ENCODE measurements around the gene TCP11L2.
A peak's percentile ranks its signal among the peaks of the same experiment; 100 is the strongest.

TCP11L2 gene
- 155 reads per million, percentile 89 among the genes with 10 or more reads in this experiment for total RNA-seq

DNA sequence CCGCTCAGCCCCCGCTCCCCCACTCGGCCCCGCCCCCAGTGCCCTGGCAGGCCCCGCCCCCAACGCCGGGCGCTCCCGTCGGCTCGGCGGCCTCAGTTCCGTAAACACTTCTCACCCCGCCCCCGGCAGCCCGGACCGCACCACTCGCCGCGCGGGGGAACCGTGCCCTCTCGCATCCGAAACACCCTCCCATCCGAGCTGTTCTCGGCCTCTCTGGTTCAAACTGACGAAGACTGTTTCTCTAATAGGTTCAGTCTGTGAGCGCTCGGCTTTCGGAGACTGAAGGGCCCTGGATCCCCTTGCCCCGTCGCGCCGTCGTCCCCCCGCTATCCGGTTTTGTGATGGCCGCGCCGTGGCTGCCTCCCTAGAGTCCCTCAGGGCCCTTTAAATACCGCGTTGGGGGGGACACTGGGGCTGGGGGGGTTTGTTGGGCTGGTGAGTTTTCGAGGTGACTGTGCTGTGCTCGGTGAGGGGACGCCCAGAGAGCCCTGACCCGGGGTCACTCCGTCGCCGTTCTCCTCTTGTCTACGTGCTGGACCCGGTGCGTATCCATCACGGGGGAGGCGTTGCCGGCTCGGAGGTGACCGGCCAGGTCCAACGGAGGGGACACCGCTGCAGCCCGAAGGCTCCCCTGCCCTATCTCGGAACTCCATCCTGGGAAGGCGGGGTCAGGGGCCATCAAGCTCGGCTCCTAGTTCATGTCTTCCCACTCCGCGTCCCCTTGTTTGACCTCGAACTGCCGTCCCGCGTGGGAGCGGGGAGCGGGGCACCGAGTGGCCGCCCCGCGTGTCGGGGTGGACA, at the start of gene TCP11L2:
TCP11L2 (plus strand) TSS at position 333 of the 801 bp plus-strand sequence. CDS start 8,343 bp downstream, outside the sequence.
- peak; percentile 91 for DNase-seq

DNA sequence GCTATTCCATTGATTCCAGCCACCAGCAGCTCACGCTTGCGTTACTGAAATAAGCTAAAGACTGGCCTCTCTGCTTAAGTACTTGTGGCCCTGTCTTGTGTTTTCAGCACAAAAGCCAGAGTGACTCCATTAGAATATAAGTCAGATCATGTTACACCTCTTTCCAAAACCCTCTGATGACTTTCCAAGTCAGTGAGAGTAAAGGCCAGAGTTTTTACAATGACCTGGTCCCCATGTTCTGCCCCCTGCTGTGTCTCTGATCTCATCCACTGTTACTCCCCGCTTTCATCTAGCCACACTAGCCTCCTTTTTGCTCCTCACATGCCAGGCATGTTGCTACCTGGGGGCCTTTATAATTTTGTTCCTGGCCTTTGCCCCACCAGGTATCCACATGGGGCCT, 47.8 kb upstream of the TCP11L2 start:
- no peak for DNase-seq

DNA sequence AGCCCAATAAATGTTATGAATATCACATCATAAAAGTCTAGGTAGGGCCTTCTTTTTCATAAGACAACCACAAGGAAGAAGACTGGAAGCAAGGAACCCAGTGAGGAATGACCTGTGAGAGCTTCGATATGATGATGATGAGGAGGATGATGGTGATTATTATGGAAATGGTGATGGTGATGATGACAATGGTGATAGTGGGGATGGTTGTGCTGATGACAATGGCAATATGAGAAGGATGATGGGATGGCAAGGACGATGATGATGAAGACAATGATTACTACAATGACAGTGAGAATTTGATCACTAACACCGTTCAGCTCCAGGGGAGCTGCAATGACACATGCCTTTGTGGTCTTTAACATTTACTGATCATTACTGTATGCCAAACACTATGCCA, 47.0 kb upstream of the TCP11L2 start:
- DNase-seq = no peak

DNA sequence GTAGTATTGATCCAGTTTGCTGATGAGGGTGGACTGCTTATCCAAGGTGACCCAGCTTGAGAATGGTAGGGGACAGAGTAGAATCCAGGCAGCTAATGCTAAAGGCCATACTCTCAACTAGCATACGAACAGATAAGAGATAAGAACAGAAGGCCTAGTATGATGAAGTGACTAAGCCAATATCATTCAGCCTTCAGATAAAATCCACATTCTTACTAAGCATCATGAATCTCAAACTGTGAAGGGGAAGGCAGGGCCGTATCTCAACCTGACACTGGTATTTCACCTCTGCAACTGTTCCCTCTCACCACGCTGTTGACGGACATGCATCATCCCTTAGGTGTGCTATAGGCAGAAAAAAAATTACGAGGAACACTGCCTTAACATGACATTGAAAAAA, 46.6 kb upstream of the TCP11L2 start:
- DNase-seq = no peak

DNA sequence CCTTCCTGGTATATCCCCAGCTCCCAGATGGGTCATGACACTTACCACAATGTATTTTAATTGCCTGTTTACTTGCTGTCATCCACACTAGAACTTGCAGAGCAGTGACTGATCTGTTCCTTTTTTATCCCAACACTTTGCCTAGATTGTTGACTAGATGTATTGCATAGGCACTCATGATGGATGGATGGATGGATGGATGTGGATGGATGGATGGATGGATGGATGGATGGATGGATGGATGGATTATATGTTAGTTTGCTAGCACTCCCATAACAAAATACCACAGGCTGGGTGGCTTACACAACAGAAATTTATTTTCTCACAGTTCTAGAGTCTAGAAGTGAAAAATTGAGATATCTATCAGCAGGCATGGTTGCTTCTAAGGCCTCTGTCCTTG, 46.0 kb upstream of the TCP11L2 start:
- no peak for DNase-seq

DNA sequence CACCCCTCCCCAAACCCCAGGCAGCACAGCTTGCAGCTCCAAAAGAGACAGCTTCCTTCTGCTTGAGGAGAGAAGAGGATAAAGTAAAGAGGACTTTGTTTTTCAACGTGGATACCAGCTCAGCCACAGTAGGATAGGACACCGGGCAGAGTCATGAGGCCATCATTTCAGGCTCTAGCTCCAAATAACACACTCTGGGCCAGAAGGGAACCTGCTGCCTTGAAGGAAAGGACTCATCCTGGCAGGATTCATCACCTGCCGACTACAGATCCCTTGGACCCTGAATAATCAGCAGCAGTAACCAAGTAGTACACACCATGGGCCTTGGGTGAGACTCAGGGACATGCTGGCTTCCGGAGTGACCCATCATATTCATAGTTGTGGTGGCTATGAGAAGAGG, 44.3 kb upstream of the TCP11L2 start:
- DNase-seq = no peak

DNA sequence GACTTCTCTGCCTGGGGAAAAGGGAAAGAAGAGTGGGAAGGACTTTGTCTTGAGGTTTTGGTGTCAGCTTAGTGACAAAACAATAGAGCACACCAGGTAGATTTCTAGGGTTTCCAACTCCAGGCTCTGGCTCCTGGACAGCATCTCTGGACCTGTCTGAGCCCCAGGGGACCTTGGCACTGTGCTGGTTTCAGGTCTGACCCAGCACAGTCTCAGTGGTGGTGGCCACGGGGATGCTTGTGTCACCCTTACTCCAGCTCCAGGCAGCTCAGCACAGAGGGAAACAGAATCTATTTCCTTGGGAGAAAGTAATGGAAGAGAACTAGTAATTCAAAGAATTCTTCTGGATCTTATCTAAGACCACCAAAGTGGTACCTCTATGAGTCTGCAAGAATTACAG, 43.6 kb upstream of the TCP11L2 start:
- no peak for DNase-seq

DNA sequence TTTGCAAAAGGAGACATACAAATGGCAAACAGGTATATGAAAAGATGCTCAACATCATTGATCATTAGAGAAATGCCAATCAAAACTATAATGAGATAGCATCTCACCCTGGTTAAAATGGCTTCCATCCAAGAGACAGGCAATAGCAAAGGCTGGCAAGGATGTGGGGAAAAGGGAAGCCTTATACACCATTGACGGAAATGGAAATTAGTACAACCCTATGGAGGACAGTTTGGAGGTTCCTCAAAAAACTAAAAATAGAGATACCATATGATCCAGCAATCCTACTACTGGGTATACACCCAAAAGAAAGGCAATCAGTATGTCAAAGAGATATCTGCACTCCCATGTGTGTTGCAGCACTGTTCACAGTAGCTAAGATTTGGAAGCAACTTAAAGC, 37.4 kb upstream of the TCP11L2 start:
- DNase-seq = no peak

DNA sequence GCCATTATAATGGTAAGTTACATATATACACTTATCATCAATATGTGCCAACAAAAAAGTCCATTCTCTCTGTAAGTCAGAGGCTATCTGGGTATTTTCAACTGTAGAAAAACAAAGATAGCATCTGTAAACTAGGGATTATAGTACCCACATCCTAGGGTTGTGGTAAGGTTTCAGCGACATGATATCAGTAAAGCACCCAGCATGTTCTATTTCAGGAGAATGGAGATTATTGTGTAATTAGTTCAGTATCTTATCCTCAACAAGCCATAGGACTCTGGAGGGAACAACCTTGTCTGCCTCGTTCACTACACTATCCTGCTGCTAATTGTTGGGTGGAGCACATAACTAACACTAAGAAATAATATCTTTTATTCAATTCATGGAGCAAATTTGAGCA, 35.0 kb upstream of the TCP11L2 start:
- no peak for DNase-seq

DNA sequence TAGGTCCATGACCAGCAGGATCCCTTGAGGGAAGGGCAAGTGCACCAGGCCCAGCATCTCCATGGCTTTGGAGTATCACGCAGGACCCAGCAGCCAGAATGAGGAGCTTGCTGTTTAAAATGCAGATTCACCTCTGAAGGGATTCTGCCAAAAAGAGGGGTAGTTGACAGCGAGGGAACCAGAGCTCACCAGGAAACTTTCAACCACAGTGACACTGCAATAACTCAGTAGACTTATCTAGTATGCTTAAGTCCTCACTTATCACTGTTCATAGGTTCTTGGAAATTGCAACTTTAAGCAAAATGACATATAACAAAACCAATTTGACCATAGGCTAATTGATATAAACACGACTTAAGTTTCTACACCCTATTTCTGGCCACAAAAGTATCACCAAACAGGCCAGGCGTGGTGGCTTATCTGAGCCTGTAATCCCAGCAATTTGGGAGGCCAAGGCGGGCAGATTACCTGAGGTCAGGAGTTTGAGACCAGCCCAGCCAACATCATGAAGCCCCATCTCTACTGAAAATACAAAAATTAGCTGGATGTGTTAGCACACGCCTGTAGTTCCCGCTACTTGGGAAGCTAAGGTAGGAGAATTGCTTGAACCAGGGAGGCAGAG, 33.3 kb upstream of the TCP11L2 start:
- DNase-seq = no peak

DNA sequence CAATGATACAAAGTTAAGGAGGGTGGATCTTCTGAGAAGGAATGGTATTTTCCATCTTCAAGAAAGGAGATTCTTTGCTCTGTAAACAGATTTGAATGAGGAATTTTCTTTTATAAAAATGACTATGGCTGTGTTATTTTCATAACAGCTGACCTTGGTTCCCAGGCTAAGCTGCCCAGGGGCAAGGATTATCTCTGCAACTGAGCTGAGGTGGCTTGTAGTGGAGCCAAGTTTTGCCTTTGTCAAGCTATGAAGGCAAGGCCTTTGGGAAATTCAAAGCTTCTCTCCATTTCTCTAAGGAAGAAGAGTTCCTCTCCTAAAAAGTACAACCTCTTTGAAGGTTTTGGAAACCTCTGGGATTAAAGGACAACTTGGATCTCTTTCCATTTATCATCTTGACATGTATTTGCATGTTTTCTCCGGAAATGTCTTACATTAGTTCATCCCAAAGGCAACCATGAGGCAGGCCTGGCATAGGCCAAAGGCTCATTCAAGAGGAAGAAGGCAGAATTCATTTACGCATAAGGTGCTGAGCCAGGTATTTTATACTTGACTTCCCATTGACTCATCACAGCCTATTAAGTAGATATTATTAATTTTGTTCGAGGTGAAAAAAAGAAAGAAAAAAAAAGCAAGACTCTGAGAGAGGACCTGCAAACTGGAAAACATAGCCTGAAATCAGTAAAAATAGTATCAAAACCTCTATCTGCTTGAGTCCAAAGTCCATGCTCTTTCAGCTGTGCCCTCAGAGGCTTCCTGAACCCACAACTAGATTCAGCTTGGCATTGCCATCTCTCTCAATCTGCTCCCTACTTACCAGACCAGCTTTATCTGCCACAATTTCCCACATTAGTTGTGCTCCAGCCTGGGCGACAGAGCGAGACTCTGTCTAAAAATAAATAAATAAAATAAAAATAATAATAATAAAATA, 30.7 kb upstream of the TCP11L2 start:
- no peak for DNase-seq

DNA sequence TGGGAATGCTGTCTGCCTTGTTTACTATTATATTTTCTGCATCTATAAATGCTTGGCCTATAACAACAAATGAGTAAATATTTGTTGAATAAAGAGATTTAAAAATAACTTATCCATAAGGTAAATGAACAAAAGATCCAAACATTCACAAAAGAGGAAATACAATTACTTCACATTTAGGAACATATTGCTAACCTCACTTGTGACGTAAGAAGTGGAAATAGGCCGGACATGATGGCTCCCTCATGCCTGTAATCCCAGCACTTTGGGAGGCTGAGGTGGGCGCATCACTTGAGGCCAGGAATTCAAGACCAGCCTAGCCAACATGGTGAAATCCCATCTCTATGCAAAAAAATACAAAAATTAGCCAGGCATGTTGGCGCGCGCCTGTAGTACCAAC, 29.0 kb upstream of the TCP11L2 start:
- DNase-seq = no peak

DNA sequence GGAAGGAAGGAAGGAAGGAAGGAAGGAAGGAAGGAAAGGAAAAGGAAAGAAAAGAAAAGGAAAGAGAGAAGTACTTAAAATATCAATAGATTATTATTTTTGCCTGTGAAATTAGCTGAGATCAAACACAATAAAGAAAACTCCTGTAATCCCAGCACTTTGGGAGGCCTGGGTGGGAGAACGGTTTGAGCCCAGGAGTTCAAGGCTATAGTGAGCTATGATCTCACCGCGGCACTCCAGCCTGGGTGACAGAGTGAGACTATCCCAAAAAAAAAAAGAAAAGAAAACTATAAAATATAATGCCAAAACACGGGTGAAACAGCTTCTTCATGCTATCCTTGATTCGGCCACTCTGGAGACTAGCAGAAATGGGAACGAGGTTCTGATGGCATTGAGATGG, 28.5 kb upstream of the TCP11L2 start:
- DNase-seq = no peak

DNA sequence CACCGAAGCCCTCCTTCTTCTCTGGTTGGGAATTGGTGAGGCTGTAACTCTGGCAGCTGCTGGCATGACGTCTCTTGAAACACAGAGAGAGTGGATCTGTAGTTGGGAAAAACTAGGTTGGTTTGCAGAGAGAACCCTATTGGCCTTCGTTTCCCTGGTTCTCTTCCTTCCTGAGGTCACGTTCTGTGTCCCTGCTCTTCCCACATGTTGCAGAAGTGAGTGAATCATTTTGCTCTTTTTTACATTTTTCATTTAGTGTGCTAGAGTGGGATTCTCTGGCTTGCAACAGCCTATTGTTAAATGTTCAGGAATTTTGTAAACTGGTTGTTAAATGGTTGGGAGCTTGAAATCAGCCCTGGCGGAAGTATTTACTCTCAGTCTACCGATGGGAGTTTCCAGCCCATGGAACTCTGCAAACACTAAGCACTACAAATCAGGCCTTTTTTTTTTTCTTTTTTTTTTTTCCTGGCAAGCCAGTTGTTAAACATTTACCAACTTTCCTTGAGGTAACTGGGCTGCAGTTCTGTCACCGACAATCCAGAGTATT, 27.9 kb upstream of the TCP11L2 start:
- no peak for DNase-seq

DNA sequence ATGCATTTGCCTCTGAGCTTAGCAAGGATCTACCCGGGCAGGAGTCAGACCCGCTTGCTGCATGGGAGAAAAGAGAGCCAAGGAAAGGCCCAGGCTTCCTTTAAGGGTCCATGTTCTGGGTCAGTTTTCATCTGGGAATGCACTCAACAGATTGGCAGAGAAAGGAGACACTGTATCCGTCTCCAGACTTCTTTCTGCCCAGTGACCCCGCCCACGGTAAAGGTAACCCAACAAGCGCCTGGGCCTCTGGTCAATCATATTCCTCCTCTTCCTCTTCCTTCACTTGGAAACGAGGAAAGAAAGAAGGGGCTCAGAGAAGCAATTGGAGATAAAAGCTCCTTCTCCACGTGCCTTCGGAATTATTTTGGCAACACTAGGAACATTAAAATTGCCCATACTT, 27.1 kb upstream of the TCP11L2 start:
- no peak for DNase-seq

DNA sequence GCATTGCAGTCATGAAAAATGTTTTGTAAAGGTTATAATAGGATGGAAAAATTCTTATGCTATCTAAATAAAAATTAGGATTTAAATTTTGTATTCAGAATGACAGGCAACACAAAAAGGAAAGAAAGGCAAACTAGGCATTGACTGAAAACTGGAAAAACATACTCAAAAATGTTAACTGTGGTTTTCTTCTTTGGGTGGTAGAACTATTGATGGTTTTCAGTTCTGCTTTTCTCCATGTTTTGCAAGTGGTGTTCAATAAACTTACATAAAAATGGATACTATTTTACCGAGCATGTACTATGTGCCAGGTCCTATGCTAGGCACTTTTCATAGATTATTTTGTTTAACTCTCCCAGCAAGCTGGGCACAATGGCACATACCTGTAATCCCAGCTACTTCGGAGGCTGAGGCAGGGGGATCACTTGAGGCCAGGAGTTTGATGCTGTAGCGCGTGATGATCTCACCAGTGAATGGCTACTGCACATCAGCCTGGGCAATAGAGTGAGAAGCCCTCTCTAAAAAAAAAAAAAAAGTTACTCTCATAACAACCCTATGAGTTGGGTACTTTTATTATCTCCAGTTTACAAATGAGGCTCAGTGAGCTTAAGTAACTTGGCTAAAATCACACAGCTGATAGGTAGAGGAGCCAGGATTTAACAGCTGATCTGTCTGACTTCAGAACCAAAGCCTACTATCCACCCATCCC, 26.3 kb upstream of the TCP11L2 start:
- no peak for DNase-seq

DNA sequence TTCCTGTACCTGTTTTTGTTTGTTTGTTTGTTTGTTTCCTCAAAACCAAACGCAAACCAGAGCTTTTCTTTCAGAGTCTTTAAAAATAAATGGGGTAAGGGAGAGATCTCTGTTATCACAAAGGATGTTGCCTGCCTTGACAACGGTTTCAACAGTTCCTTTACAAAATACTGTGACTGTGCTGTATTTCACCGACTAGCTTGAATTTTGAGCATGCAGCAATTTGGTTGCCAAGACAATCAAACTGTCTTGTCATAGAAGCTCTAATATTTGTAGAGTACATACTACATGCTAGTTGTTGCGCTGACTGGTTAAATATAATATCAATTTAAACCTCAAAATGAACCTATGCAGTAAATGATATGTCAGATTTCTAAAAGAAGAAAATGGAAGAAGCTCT, 22.4 kb upstream of the TCP11L2 start:
- DNase-seq = no peak

DNA sequence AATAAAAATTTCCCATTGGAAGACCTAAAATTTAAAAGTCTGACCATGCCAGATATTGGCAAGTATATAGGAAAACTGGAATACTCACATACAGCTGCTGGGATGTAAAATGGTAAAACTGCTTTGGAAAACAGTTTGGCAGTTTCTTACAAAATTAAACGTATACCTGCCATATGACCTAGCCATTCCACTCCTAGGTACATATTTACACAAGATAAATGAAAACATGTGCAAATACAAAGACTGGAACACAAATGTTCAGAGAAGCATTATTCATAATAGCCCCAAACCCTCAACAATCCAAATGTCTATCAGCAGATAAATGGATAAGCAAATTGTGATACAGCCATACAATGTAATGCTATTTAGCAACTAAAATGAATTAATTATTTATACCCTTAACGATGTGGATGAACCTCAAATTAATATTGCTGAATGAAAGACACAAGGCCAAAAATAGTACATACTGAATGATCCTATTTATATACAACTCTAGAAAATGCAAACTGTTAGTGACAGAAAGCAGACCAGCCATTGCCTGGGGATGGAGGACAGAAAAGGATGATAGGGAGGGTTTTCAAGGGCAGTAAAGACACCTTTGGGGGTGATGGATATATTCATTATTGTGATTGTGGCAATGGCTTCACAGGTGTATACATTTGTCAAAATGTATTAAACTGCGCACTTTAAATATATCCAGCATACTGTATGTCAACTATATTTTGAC, 21.3 kb upstream of the TCP11L2 start:
- no peak for DNase-seq

DNA sequence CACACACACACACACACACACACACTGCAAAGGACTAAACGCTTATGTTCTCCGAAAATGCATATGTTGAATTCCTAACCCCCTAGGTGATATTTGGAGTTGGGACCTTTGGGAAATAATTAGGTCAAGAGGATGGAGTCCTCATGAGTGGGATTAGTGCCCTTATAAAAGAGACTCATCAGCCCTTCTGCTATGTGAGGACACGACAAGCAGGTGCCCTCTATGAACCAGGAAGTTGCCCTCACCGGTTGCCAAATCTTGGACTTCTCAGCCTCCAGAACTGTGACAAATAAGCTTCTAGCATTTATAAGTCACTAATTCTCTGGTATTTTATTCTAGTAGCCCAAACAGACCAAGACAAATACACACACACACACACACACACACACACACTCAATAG, 20.7 kb upstream of the TCP11L2 start:
- DNase-seq = no peak

DNA sequence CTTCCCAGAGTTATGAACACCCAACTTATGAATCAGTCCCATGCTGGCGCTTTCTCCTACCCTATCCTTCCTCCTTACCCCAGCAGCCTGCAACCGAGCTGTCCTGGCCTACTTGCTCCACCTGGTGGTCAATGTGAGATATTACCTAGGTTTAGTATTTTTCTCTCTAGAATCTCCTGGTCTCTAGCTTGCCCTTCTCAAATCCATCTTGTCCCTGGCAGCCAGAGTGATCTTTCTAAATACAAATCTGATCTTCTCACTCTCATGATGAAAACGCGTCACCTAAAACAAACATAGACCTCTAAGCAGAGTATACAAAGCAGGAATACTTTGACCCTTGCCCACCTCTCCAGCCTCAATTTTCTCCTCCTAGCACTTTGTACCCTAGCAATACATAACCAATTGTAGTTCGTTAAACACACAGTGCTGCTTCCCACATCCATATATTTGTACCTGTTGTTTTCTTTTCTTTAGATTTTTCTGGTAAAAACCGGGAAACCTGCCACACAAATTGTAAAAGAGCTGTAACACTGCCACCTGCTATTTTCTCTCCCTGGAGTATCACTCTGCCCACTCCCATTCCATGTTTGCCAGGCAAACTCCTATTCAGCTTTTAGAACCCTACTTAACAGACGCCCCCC, 20.0 kb upstream of the TCP11L2 start:
- peak; percentile 21 for DNase-seq
